MM.1S (cell line): ENCODE results near the gene SLX4IP.

ENCODE experiments used
- CTCF ChIP-seq: fragments of 300-600 bp; sonication (generic); IDR thresholded peaks from 2 replicates; pipeline ENCODE4 v1.5.1; 2016; ENCODE audit warnings: antibody characterized with exemption, low read length, mixed read lengths
- EZH2phosphoT487 ChIP-seq: fragments of 300-600 bp; sonication (generic); IDR thresholded peaks from 2 replicates; pipeline ENCODE4 v1.6.1; 2018; ENCODE audit warnings: antibody characterized with exemption, low read length

GRCh38 chr20:10474606-10475184 is 39.6 kb downstream of the SLX4IP start:
- TF ChIP-seq EZH2phosphoT487 (no peak), CTCF (no peak)
